Ishikawa (cell line): Measurements from ENCODE around the gene SUPT5H.

ENCODE experiments used
- CEBPB ChIP-seq: IDR thresholded peaks from 2 replicates; pipeline ENCODE4 v1.6.1; 2012
- CREB1 ChIP-seq: IDR thresholded peaks from 2 replicates; pipeline ENCODE4 v1.6.1; 2012; ENCODE audit warnings: low read depth
- EGR1 ChIP-seq: IDR thresholded peaks from 2 replicates; pipeline ENCODE4 v1.6.1; 2012
- EP300 ChIP-seq: IDR thresholded peaks from 2 replicates; pipeline ENCODE4 v1.6.1; 2012; ENCODE audit warnings: borderline replicate concordance
- FOXM1 ChIP-seq: IDR thresholded peaks from 2 replicates; pipeline ENCODE4 v1.6.1; 2012; ENCODE audit warnings: low read depth, borderline replicate concordance
- NFIC ChIP-seq: IDR thresholded peaks from 2 replicates; pipeline ENCODE4 v1.6.1; 2012
- RAD21 ChIP-seq: IDR thresholded peaks from 2 replicates; pipeline ENCODE4 v1.6.1; 2012; ENCODE audit warnings: low read depth
- TAF1 ChIP-seq: IDR thresholded peaks from 2 replicates; pipeline ENCODE4 v1.6.1; 2012; ENCODE audit warnings: low read depth, mild to moderate bottlenecking
- TCF12 ChIP-seq: IDR thresholded peaks from 2 replicates; pipeline ENCODE4 v1.6.1; 2012; ENCODE audit warnings: low read depth
- TEAD4 ChIP-seq: IDR thresholded peaks from 2 replicates; pipeline ENCODE4 v1.6.1; 2012
- YY1 ChIP-seq: IDR thresholded peaks from 2 replicates; pipeline ENCODE4 v1.6.1; 2012; ENCODE audit warnings: low read depth
- ZBTB7A ChIP-seq: IDR thresholded peaks from 2 replicates; pipeline ENCODE4 v1.6.1; 2012; ENCODE audit warnings: low read depth
- TF ChIP-seq, protein P1 (sequence below): IDR thresholded peaks from 2 replicates; pipeline ENCODE4 v1.6.1; 2012; ENCODE audit warnings: low read depth, mild to moderate bottlenecking
- TF ChIP-seq, protein P2 (sequence below): IDR thresholded peaks from 2 replicates; pipeline ENCODE4 v1.6.1; 2012
- TF ChIP-seq, protein P3 (sequence below): IDR thresholded peaks from 2 replicates; pipeline ENCODE4 v1.6.1; 2012

The SUPT5H gene

DNA sequence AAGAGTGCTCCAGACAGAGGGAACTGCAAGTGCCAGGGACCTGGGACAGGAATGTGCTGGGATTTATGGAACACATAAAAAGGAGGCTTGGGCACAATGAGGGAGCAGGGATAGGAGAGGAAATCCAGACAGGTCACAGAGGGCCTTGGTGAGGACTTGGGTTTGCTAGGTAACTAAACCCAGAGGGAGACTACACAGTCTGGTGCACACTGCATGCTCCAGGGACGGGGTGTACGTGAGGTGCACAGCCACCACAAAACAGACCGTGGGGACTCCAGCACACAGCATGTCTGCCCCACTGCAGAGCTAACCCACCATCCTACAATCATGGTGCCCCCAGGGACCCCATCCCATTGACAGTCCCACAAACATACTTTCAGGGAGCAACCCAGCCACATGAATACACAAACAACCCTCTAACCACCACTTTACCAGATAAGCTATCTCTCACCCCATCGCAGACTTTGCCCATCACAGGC is 44.3 kb upstream of the SUPT5H start:
- TF ChIP-seq TEAD4 (no peak), CEBPB (no peak), TCF12 (no peak), ZBTB7A (no peak), RAD21 (no peak), FOXM1 (no peak), TAF1 (no peak), CREB1 (no peak), YY1 (no peak), NFIC (no peak), EP300 (no peak)
- TF ChIP-seq, protein P1, sequence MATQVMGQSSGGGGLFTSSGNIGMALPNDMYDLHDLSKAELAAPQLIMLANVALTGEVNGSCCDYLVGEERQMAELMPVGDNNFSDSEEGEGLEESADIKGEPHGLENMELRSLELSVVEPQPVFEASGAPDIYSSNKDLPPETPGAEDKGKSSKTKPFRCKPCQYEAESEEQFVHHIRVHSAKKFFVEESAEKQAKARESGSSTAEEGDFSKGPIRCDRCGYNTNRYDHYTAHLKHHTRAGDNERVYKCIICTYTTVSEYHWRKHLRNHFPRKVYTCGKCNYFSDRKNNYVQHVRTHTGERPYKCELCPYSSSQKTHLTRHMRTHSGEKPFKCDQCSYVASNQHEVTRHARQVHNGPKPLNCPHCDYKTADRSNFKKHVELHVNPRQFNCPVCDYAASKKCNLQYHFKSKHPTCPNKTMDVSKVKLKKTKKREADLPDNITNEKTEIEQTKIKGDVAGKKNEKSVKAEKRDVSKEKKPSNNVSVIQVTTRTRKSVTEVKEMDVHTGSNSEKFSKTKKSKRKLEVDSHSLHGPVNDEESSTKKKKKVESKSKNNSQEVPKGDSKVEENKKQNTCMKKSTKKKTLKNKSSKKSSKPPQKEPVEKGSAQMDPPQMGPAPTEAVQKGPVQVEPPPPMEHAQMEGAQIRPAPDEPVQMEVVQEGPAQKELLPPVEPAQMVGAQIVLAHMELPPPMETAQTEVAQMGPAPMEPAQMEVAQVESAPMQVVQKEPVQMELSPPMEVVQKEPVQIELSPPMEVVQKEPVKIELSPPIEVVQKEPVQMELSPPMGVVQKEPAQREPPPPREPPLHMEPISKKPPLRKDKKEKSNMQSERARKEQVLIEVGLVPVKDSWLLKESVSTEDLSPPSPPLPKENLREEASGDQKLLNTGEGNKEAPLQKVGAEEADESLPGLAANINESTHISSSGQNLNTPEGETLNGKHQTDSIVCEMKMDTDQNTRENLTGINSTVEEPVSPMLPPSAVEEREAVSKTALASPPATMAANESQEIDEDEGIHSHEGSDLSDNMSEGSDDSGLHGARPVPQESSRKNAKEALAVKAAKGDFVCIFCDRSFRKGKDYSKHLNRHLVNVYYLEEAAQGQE, result no peak
- TF ChIP-seq, protein P2, sequence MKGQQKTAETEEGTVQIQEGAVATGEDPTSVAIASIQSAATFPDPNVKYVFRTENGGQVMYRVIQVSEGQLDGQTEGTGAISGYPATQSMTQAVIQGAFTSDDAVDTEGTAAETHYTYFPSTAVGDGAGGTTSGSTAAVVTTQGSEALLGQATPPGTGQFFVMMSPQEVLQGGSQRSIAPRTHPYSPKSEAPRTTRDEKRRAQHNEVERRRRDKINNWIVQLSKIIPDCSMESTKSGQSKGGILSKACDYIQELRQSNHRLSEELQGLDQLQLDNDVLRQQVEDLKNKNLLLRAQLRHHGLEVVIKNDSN, result no peak

DNA sequence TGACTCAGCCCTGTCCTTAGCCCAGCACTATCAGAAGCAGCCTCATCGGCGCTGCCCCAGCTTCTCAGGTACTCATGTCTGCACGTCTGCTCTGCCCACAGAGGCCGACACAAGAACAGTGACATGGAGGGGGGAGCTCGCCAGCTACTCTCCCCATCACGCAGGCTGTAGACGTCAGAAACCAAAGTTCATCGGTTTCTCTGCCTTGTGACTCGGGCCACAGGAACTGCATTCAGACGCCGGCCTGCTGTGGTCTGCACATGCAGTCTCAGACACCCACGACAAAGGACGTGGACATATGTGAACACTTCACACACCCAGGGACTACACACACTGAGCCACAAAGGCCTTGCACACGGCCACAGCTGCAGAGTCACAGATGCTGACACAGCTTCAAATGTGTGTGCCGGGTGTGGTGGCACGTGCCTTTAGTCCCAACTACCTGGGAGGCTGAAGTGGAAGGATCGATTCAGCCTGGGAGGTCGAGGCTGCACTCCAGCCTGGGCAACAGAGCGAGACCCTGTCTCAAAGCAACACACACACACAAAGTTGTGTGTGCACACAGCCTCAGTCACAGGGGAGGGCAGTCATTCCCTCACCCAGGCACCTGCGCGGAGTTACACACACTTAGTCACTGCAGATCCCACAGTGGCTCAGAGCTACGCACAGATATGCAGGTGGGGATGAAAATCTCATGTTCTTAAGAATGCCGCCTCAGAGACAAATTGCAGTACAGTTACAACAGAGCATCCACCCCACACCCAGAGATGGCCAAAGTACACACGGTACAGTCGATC is 43.6 kb upstream of the SUPT5H start:
- TF ChIP-seq RAD21, result no peak
- TF ChIP-seq FOXM1, result no peak
- no peak for TF ChIP-seq CEBPB
- no peak for TF ChIP-seq EGR1
- no peak for TF ChIP-seq CREB1
- TF ChIP-seq, protein P2, result no peak
- no peak for TF ChIP-seq NFIC
- TF ChIP-seq TEAD4, result no peak
- TF ChIP-seq TAF1, result no peak
- no peak for TF ChIP-seq ZBTB7A
- TF ChIP-seq EP300, result no peak
- no peak for TF ChIP-seq YY1

DNA sequence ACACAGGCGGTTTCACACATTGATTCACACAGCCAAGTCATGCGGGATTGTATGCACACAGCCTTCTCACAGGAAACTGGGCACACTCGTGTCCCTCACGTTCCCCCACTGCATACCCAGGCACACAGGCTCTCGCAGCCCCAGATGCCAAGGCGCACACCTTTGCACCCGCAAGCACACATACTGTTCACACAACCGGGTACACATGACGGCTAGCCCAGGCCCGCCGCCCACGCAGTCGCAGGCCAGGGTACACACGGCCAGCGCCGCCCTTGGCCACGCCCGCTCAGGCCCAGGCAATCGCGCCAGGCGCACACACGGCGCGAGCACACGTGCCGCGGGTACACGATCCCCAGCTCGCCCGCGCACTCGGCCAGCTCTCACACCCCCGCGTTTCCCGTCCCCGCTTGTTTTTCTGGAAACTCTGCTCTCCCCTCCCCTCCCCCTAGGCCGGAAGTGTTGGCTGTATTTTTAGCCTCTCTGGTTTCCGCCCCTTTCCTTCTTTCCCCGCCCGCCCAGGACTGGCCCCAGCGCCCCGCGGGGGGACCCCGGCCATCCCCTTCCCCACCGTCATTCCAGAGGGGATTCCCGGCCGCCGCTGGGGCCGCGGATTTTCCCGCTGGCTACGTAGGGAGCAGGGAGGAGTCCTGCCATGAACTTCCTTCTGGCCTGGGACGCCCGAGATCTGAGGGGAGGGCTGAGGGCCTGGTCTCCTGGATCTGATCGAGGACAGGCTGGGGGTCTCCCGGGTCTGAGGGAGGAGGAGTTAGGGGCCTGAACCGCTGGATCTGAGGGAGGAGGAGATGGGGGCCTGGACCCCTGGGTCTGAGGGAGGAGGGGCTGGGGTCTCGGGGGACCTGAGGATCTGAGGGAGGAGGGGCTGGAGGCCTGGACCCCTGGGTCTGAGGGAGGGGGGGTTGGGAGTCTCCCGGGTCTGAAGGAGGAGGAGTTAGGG is 42.8 kb upstream of the SUPT5H start:
- TF ChIP-seq YY1 (no peak), TEAD4 (peak; percentile 48), NFIC (0 out of 2 replicates have a peak, but pooled peaks have one; percentile 31), TCF12 (peak; percentile 65; the same call in 1 of the 2 replicates), CEBPB (no peak), FOXM1 (no peak), ZBTB7A (peak; percentile 98), RAD21 (no peak), TAF1 (0 out of 2 replicates have a peak, but pooled peaks have one; percentile 23), EGR1 (peak; percentile 100), EP300 (0 out of 2 replicates have a peak, but pooled peaks have one; percentile 24)
- TF ChIP-seq, protein P1, result no peak
- TF ChIP-seq, protein P2, result peak; percentile 77
- TF ChIP-seq, protein P3, sequence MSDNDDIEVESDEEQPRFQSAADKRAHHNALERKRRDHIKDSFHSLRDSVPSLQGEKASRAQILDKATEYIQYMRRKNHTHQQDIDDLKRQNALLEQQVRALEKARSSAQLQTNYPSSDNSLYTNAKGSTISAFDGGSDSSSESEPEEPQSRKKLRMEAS, result peak; percentile 98

DNA sequence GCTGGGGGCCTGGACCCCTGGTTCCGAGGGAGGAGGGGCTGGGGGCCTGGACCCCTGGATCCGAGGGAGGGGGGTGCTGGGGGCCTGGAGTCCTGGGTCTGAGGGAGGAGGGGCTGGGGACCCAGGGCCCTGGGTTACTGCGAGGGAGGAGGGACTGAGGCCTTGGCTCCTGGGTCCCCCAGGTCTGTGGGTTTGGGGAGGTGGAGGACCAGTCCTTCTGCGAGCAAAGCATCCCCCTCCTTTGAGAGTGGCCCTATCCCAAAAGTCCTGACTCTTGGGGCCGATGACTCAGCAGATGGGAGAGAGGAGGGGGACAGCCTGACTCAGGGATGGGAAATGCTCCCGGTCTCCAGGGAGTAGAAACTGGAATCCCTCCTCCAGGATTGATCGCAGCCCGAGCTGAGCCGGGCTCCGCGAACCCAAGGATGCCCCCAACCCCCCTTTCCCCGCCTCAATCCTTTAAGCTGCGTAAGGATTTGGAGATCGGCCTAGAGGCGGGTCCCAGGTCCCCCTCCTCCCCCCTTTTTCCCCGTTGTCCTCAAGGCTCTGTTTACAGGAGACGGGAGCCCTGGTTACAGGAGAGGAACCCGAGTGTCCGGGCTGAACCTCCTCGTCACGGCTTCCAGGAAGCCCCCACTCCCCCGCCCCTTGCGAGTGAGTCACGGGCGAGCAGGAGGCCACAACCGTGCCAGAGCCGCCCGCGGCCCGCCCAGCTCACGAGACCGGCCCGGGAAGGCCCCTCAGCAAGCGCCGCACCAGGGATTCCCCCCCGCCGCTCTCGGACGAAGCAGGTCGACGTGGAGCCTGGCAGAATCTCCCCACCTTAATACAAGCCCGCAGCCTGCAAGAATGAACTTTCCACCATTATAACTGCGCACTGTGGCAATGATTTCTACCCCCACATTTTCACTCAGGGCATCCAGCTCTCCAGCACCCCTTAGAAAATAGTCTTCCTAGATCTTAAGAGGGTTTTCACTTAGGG is 41.8 kb upstream of the SUPT5H start:
- TF ChIP-seq, protein P3, result 0 out of 2 replicates have a peak, but pooled peaks have one; percentile 23
- TF ChIP-seq FOXM1, result no peak
- 0 out of 2 replicates have a peak, but pooled peaks have one; percentile 28 for TF ChIP-seq ZBTB7A
- peak; percentile 46; the same call in 1 of the 2 replicates for TF ChIP-seq NFIC
- TF ChIP-seq, protein P1, result no peak
- no peak for TF ChIP-seq TEAD4
- TF ChIP-seq EGR1, result no peak
- no peak for TF ChIP-seq YY1
- TF ChIP-seq, protein P2, result no peak
- no peak for TF ChIP-seq CEBPB
